Erythroblast (primary cell): Measurements from ENCODE around the gene RBM42.
A peak's percentile ranks its signal among the peaks of the same experiment; 100 is the strongest.

Source experiments
- DNase-seq, 2 experiments: peaks; one replicate each; lab custom pipeline; 2025; lab: John Stamatoyannopoulos, UW
- GATA1 ChIP-seq: IDR thresholded peaks from 2 replicates; pipeline ENCODE4 v1.6.1; 2011; ENCODE audit warnings: low read depth, mild to moderate bottlenecking, control low read depth, low read length, moderate library complexity
- POLR2A ChIP-seq: IDR thresholded peaks from 2 replicates; pipeline ENCODE4 v1.6.1; 2011; ENCODE audit warnings: mild to moderate bottlenecking, low read length

Gene RBM42

DNA sequence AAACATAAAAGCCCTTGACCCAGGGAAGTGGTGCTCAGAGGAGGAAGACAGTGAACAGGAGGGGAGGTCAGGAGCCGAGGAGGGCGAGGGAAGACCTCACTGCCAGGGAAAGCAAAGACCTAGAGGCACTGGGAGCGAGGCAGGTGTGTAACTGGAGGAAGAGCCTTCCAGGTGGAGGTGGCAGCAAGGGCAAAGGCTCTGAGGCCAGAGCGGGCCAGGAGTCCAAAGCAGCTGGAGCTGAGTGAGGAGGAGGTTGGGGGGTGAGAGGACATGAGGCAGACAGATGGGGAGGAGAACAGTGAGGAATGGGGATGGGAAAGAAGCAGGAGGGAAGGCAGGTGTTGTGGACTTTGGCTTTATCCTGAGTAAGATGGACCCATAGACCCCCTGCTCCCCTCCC is 41.1 kb downstream of the RBM42 start:
- TF ChIP-seq GATA1: no peak
- no peak for TF ChIP-seq POLR2A
- DNase-seq: no peak

DNA sequence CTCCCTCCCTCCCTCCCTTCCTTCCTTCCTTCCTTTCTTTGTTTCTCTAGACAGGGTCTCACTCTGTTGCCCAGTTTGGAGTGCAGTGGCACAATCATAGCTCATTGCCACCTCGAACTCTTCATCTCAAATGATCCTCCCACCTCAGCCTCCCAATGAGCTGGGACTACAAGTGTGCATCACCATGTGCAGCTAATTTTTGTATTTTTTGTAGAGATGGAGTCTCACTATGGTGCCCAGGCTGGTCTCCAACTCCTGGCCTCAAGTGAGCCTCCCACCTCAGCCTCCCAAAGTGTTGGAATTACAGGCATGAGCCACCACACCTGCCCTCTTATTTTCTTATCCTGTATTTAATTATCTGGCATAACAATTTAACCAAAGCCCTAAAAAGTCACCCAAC is 41.9 kb downstream of the RBM42 start:
- TF ChIP-seq POLR2A (no peak), GATA1 (no peak)
- no peak for DNase-seq

DNA sequence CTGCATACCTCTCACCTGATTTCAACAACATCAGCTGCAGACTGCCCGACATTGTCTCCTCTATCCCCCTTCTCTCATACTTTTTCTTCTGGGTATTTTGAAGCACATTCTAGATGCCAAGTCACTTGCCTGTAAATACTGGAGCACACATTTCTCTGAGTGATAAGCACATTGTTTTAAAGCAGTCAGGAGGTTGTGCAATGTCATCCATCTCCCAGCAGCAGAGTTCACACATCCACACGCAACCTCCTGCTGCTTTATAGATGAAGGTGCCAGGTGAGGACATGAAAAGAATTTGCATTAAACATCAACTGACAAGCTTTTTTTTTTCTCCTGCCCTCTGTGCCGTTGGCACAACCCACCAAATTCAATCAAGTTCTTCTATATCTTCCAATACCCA is 43.0 kb downstream of the RBM42 start:
- peak; percentile 73 to 82 for DNase-seq
- no peak for TF ChIP-seq POLR2A
- TF ChIP-seq GATA1: no peak

DNA sequence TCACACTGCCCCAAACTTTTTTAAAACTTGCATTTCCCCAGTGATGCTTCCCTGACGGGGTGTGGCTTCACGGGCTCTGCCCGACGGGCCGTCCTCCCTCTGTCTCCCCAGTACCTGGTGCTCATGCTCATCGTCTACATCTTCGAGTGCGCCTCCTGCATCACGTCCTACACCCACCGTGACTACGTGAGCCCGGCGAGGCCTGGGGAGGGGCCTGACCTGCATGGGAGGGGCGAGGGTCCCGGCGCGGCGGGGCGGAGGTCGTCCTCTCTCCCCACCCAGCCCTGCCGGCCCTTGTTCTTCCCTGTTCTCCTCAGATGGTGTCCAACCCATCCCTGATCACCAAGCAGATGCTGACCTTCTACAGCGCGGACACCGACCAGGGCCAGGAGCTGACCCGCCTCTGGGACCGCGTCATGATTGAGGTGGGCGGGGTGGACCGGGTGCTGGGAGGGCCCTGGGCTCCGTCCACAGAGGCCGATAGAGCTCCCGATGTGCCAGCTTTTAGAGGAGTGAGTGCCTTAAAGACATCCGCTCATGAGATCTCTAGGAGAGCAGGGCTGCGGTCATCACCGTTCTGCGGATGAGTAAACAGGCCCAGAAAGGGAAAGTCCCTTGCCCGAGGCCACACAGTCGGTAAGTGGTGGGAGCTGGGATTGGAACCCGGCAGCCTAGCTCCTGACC is 44.4 kb downstream of the RBM42 start:
- DNase-seq: peak; percentile 29 to 33
- no peak for TF ChIP-seq GATA1
- no peak for TF ChIP-seq POLR2A

DNA sequence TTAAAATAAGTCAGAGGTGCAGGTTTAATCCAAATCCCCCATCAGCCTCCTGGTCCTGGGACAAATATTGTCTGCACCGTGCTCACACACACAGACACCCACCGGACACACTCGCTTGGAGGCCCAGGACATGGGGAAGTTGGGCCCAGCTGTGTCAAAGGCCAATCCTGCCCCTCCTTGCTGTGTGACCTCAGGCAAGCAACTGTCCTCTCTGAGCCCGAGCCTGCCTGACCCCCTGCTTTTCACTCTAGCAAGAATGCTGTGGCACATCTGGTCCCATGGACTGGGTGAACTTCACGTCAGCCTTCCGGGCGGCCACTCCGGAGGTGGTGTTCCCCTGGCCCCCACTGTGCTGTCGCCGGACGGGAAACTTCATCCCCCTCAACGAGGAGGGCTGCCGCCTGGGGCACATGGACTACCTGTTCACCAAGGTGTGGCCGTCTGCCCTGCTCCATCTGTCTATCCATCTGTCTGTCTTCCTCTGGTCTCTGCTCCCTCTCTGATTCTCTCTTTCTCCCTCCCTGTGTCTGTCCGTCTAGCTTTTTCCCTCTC is 46.8 kb downstream of the RBM42 start:
- TF ChIP-seq GATA1 (no peak), POLR2A (no peak)
- DNase-seq: no peak
